Tibial artery (tissue), 4 donors: ENCODE measurements around the gene DTX1.

ENCODE experiments used
- DNase-seq, 2 donors: peaks; one replicate each; pipeline ENCODE4 v3.0.0-alpha.2; 2019
- H3K27ac ChIP-seq, 2 donors: fragments of 200-600 bp; sonication (generic) in 1 of 2; 1 replicate in 1 of 2; 2 replicates in 1 of 2; pipeline ENCODE4 v1.5.1; 2018 to 2019; ENCODE audit warnings: mild to moderate bottlenecking in 1 of 2
- H3K27me3 ChIP-seq, 2 donors: fragments of 200-600 bp; sonication (generic) in 1 of 2; one replicate each; pipeline versions ENCODE4 v1.5.1 to v1.6.0; 2016 to 2019
- H3K36me3 ChIP-seq, 3 donors: fragments of 200-600 bp; sonication (generic) in 2 of 3; one replicate each; pipeline ENCODE4 v1.5.1; 2016 to 2019; ENCODE audit warnings: mild to moderate bottlenecking in 2 of 3
- H3K4me1 ChIP-seq, 4 donors: fragments of 200-600 bp; sonication (generic) in 2 of 4; 1 replicate in 3 of 4; 2 replicates in 1 of 4; pipeline ENCODE4 v1.5.1; 2016 to 2019
- H3K4me3 ChIP-seq, 2 donors: fragments of 200-600 bp; sonication (generic) in 1 of 2; 1 replicate in 1 of 2; 2 replicates in 1 of 2; pipeline ENCODE4 v1.5.1; 2018 to 2019; ENCODE audit warnings: mild to moderate bottlenecking in 2 of 2
- H3K9me3 ChIP-seq, 3 donors: fragments of 200-600 bp; sonication (generic) in 1 of 3; one replicate each; pipeline ENCODE4 v1.5.1; 2016 to 2019
- CTCF ChIP-seq, 2 experiments: fragments of 200-600 bp in 1 of 2; fragments of 450-650 bp in 1 of 2; IDR thresholded peaks; one replicate each; pipeline ENCODE4 v1.5.1; 2017 to 2019; ENCODE audit warnings: antibody characterized with exemption in 2 of 2, mild to moderate bottlenecking in 1 of 2, moderate library complexity in 1 of 2
- intact Hi-C: fragments of 100-400 bp; cut with DNase I; formaldehyde crosslinking; loops from one replicate; pipeline ENCODE4 v1.15.0; 2023; ENCODE audit warnings: low total_unique reads

DTX1 gene

GRCh38 chr12:113120670-113121370 lies 64.3 kb downstream of the DTX1 start:
- Histone ChIP-seq H3K9me3 (no peaks in the 10 kb centered on the region), H3K27ac (no peak overlapping the region), H3K27me3 (peaks cover 0 to 39% of the 10 kb centered on the region in 2 donors), H3K4me1 (no peaks in the 10 kb centered on the region), H3K36me3 (no peaks in the 10 kb centered on the region), H3K4me3 (no peak overlapping the region)
- intact Hi-C loops: no loop called here
- DNase-seq: no peak
- TF ChIP-seq CTCF (IDR thresholded peaks at IDR 0.05): no peak

- no peak for TF ChIP-seq CTCF (IDR thresholded peaks at IDR 0.05)
- DNase-seq: no peak
- no peaks in the 10 kb centered on the region for H3K9me3 ChIP-seq
- intact Hi-C loops: no loop called here
- no peak overlapping the region for H3K4me3 ChIP-seq
- no peaks in the 10 kb centered on the region for H3K36me3 ChIP-seq
- H3K4me1 ChIP-seq: no peaks in the 10 kb centered on the region
- peaks cover 0 to 31% of the 10 kb centered on the region in 2 donors for H3K27me3 ChIP-seq
- no peak overlapping the region for H3K27ac ChIP-seq
These were observed 71.3 kb downstream of the DTX1 start for GRCh38 chr12:113127791-113128199.

GRCh38 chr12:113128802-113129663 lies 72.5 kb downstream of the DTX1 start:
- DNase-seq: no peak
- Histone ChIP-seq H3K36me3 (no peaks in the 10 kb centered on the region), H3K27ac (no peak overlapping the region), H3K9me3 (no peaks in the 10 kb centered on the region), H3K27me3 (peaks cover 0 to 44% of the 10 kb centered on the region in 2 donors), H3K4me3 (no peak overlapping the region), H3K4me1 (no peaks in the 10 kb centered on the region)
- intact Hi-C loops: no loop called here
- no peak for TF ChIP-seq CTCF (IDR thresholded peaks at IDR 0.05)

GRCh38 chr12:113129664-113130456 lies 73.3 kb downstream of the DTX1 start:
- Histone ChIP-seq H3K27me3 (peaks cover 0 to 52% of the 10 kb centered on the region in 2 donors), H3K4me1 (no peaks in the 10 kb centered on the region), H3K27ac (no peak overlapping the region), H3K36me3 (no peaks in the 10 kb centered on the region), H3K4me3 (no peak overlapping the region), H3K9me3 (no peaks in the 10 kb centered on the region)
- TF ChIP-seq CTCF (IDR thresholded peaks at IDR 0.05): no peak
- intact Hi-C loops: no loop called here
- DNase-seq: no peak

- Histone ChIP-seq H3K36me3 (no peaks in the 10 kb centered on the region), H3K4me1 (peaks cover 0 to 4% (median 0%) of the 10 kb centered on the region in 4 donors), H3K27me3 (peaks cover 0 to 59% of the 10 kb centered on the region in 2 donors), H3K27ac (no peak overlapping the region), H3K9me3 (no peaks in the 10 kb centered on the region), H3K4me3 (no peak overlapping the region)
- DNase-seq: no peak
- intact Hi-C loops: no loop called here
- no peak for TF ChIP-seq CTCF (IDR thresholded peaks at IDR 0.05)
These were observed 74.1 kb downstream of the DTX1 start for GRCh38 chr12:113130457-113131135.
